Stimulated activated CD4-positive, alpha-beta T cell treated with anti-CD3 and anti-CD28 coated beads, Interleukin-2, amount 100 ng/mL, for 24 hours (primary cell): ENCODE data around the gene TVP23B.
"Not testable (repeated sequence)": the region's sequence is repeated elsewhere in the genome, so short reads cannot be mapped to it uniquely, and the experiment has no call there.

ENCODE experiments used
- DNase-seq, 2 donors: peaks; one replicate each; pipeline ENCODE4 v3.0.0-alpha.2; 2020

The TVP23B gene

GRCh38 chr17:18794841-18795240 is 13.9 kb downstream of the TVP23B start:
- DNase-seq = not testable (repeated sequence)

- DNase-seq = not testable (repeated sequence)
Measured at GRCh38 chr17:18796887-18797286, 15.9 kb downstream of the TVP23B start.

GRCh38 chr17:18803458-18804245 is 22.7 kb downstream of the TVP23B start:
- DNase-seq = not testable (repeated sequence)

- DNase-seq = not testable (repeated sequence)
Measured at GRCh38 chr17:18815924-18816323, 34.9 kb downstream of the TVP23B start.

GRCh38 chr17:18816489-18817371 is 35.7 kb downstream of the TVP23B start:
- peak; percentile 5 to 33 for DNase-seq

- not testable (repeated sequence) for DNase-seq
Measured at GRCh38 chr17:18821430-18821829, 40.4 kb downstream of the TVP23B start.

- not testable (repeated sequence) for DNase-seq
Measured at GRCh38 chr17:18827613-18828012, 46.6 kb downstream of the TVP23B start.

GRCh38 chr17:18848501-18848900 is 67.5 kb downstream of the TVP23B start:
- no peak for DNase-seq

GRCh38 chr17:18850679-18851078 is 69.7 kb downstream of the TVP23B start:
- no peak for DNase-seq

GRCh38 chr17:18851201-18851600 is 70.2 kb downstream of the TVP23B start:
- no peak for DNase-seq

GRCh38 chr17:18854956-18855355 is 74.0 kb downstream of the TVP23B start:
- DNase-seq = no peak

- peak; percentile 85 to 87 for DNase-seq
Measured at GRCh38 chr17:18855831-18856569, 75.0 kb downstream of the TVP23B start.
